ENCODE measurements around the gene NALCN.

The NALCN gene

DNA sequence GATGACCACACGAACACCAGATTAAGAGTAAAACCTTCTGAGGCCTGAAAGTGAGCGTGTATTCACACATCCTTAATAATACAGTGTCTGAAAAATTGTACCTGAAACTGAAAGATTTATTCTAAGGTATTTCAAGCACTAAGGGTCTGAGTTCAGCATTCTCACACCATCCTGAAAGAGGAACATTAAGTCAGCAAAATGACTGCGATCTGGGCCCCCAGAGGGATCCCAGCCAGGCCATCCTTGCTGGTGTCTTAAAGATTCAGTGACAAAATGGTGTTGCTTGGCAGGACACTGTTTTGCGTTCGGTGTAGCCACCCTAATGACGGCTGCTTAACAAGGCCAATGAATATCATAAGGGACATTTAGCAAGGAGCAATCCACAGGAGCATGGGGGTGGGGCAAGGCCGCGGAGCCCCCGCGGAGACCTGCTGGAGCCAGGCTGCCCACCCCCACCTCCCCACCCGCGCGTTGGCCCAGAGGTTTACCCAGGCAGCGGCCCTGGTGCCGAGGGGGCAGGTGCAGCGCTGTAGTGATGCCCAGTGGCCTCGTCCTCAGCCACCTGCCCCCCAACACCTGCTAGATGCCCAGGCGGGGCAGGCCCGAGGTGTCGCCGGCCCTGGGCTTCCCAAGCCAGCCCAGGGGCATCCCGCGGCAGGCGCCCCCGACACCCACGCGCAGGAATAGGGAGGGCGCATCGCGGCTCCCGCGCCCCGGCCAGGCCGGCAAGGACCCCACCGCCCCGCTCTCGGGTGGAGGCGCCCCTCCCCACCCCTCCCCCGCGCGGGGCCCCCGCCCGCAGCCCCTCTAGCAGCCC lies 742 bp downstream of the NALCN start:
- peak in 31 of 56 donors; percentile 6 to 72 (median 49) for DNase-seq

DNA sequence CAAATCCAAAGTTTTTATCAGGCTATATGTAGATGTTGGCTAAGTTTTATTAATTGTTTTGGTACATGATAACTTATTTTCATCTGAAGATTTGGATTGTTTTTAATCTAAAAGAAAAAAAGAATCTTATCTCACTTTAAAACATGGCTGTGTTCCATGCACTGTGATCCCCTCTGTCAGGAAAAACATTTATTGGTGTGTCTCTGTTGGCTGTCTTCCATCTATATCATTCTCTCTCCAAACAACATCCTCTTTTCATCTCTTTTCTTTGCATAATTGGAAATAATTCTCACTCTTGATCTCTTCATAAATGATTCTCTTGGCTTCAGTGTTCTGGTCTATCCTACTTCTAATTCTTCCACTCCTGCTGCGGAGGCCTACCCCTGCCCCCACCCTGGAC lies 4.2 kb downstream of the NALCN start:
- DNase-seq, result no peak

DNA sequence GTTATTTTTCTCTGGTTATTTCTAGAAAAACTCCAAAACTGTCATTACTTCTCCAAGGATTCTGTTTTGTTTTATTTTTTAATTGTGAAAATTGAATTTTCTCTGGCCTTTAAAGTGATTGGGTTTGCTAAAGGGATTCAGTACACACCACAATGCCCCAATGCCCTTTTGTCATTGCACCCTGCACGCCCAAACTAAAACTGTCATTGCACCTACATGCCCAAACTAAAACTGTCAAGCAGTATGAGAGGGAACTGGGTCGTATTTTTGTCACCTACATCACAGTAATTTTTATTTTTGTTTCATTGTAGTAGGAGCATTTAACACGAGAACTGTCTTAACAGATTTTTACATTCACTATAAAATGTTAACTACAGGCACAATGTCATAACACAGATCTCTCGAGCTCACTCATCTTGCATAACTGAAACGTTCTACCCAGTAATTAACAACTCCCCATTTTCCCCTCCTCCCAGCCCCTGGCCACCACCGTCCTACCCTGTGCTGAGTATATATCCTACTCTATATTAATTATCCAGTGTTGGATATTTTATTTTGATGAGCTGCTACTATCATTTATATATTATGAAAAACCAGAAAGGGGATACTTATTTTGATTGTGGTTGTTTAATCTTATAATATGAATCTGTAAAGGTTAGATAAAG lies 7.2 kb downstream of the NALCN start:
- DNase-seq, result no peak

DNA sequence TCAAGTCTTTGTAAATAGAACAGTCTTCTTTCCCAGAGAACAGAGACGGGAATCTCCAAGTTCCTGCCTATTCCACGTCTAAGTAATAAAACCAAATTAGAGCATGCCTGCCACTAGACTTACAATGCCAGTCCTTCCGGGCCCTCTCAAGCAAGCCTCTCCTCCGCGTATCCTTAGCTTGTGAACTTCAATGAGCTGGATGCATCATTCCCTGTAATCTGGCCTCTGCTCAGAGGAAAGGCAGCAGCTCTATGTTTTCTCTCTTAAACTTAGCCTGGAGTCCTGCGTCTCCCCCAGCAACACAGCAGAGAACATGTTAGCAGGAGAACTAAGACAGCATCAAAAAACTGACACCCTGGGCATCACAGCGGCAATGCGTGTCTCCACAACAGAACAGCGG lies 8.2 kb downstream of the NALCN start:
- DNase-seq, result peak in 1 of 56 donors; percentile 19

DNA sequence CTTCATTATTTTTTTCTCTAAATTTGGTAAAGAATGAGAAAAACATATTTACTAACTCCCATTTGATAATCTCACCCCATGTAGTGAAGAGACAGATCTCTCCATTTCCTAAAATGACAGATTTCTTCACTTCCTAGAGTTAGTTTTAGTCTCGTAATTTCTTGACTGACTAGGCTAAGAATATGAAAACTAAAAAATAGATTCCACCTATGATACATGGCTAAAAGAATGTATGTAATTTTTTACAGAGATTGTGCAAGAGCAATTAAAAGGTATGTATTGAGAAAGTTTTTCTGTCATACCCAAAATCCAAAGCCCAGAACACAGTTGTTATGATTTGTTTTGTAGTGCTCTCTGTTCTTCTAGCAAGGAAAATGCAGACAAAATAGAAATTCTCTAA lies 9.5 kb downstream of the NALCN start:
- no peak for DNase-seq

DNA sequence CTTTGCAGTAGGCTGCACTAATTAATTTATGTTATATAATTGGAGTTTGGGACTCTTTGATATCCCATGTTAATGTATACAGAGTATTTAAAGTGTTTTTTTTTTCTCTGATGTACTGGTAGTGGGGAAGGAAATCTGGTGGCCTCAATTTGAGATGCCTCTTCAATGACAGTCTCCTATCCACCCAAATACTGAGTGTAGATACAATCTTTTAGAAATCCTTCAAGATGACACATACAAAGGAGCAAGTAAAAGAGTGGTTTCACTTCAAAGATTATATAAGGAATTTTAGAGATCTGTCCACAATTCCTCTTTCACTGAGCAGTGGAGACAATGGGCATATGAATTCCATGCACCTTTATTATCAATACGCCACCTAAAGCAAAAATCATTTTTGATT lies 15.1 kb downstream of the NALCN start:
- DNase-seq, result no peak

DNA sequence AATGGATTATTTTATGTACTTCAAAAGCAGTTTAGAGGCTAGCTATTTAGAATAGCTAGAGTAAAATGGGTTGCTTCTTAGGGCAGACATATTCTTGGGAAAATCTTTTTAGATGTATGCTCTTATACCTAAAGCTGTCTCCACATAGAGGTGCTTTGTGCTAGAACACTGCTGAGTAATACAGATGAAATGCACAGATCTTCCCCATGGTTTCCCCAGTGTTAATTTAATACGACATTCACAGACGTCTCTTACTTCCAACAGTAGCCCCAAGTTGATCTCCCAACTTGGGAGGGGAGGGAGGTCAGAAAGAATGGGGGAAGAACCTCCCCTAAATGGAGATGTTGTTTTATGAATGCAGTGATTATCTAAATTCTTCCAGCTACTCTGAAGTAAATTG lies 16.9 kb downstream of the NALCN start:
- DNase-seq, result no peak

DNA sequence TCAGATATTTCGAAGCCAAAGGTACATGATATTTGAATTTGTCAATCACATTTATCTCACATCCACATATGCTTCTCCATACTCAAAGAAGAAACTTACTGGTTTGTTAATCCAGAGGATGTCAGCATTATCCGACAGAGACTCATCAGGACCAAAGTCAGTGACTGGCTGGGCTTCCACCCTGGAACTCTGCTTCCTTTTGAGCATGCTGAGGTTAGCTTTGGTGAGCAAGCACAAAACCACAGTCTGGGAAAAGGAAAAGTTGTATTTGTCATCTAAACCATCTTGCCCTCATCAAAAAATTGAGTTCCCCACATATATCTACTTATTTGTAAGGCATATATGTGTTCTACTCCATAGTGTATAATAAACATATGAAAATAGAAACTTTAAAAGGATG lies 17.4 kb downstream of the NALCN start:
- DNase-seq, result no peak

DNA sequence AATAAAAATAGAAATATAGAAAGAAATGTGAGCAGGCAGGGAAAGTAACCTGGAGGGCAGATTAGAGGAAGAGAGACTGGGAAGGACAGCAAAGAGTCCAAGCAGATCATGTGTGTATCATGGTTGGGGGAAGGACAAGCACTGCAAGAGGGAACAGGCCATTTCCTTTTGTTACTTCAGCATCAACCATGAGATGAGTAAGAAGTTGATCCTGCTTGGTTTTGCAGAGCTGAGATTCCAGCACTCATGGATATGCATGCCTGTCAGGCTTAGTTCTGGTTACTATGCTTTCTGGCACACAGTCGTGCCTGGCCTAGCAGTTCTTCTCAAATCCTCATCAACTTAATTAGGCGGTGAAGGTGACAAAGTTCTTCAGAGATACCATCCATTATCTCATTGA lies 18.1 kb downstream of the NALCN start:
- DNase-seq, result no peak

DNA sequence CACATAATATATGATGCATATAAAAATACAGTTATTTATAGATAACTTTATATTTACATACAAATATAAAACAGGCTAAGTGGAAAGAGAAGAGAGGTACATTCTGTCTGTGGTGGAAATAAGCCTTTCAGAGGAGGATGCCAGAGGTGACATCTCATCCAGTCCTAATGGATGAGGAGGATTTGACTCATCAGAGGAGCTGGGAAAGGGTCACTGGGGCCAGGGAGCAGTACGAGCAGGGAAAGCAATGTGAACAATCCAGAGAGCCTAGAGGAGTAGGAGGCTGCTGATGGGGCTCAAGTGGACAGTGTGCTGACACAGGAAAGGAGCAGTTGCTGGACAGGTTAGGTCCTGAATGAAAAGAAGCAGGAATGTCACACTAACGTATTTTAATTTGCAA lies 18.6 kb downstream of the NALCN start:
- DNase-seq, result no peak

DNA sequence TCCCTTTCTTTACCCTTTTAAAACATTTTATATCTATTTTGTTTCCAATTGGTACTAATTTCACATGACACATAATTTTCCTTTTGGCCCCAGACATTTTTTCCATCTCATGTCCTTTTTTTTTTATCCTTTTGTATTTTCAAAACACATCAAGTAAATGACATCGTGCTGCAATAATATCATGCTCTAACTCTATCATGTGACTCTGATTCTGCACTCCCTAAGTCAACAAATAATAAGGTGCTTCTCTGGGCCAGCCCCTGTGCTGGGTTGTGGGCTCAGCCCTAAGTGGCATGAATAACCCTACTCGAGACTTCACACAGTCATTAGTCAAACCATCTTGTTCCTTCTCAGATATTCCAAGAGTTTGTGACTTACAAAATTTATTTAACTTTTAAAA lies 21.7 kb downstream of the NALCN start:
- no peak for DNase-seq

DNA sequence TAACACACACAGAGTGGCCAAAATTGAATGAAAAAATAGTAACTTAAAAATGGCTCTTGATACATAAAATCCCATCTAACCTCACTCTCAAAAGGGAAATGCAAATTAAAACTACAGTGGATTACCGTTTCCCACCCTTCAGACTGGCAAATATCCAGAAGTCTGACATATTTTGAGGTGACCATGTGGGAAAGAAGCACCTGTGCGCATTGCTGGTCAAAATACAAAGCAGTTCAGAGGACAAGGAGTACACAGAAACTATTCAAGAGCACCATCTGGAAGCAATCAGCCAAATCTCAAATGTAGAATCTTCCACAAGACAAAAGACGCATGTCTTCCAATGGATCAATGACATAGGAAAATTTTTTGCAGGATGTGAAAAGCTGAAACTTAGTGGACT lies 23.2 kb downstream of the NALCN start:
- no peak for DNase-seq

DNA sequence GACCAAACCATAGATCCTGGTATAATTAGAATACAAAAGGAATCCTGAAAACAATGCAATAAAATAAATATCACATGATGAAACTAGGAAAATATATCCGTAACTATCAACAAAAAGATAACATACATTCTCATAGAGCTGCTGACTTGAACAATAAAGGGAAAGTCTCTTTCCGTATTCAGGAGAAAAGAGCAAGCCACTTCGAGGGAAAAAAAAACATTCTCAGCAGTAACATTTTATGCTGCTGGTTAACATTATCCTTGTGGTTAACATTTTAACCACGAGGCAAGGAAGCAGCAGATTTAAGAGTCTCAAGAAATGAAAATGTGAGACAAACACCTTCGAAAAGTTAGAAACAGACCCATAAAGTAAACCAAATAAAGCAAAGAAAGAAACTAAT lies 25.8 kb downstream of the NALCN start:
- no peak for DNase-seq

DNA sequence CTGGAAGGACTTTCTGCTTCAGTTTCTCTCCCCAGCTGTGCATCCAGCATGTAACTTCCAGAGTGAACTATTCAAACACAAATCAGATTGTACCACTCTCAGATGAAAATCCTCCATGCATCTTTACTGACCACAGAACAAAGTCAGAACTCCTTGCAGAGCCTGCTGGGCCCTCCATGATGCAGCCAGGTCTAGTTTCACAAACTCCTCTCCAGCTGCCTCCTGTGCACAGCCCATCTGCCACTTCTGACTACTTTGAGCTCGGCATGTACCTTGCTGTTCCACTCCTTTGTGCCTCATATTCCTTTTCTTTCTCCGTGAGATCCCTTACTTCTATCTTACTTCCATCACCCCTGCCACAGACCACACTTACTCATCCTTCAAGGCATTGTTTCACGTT lies 31.4 kb downstream of the NALCN start:
- no peak for DNase-seq

DNA sequence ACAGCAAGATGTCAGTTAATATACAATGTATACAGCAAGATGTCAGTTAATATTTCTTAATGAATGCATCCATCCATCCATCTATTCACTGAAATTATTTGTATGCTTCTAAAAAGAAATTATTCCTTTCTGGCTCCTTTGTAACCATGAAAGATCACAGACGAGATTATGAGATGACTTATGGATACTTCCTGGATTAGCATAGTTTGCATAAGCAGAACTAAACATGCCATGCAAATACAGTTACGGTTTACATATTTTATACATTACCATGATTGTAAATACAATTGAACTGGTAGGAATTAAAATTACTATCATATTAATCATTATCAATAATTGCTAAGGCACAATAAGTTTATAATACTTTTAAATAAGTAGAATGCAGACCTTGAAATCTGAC lies 32.7 kb downstream of the NALCN start:
- DNase-seq, result no peak

DNA sequence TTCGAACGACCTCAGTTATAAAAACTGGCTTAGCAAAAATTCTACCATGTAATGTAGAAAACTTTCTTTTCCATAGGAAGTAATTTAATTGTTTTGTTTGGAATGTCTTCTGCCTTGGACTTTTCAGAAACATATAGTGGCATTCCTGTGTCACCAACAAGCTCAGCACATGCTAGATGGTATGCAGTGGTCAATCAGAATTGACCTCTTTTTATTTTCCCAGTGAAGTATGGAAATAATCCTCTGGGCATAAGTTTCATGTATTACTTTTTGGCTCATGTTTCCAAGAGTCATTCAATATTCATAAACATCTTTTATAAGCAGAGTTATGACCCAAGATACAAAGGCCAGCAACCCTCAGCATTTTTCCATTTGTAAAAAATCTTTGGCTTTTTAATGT lies 33.6 kb downstream of the NALCN start:
- DNase-seq, result no peak

DNA sequence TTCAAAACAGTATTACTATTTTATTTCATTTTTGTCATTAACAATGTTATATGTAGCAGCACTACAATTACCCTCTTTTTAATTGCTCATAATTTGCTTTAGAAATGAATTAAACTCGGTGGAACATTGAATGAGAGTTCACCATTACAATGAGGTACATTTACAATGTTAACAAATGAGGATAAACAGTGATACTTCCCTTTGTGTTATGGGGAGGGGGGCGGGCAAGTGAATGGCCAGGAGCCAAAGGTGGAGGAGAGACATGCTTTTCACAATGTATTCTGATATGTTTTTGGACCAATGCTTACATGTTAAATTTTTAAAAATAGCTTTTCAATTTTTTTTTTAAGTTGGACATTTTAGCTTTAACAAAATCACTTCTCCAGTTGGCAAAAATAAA lies 34.2 kb downstream of the NALCN start:
- no peak for DNase-seq

DNA sequence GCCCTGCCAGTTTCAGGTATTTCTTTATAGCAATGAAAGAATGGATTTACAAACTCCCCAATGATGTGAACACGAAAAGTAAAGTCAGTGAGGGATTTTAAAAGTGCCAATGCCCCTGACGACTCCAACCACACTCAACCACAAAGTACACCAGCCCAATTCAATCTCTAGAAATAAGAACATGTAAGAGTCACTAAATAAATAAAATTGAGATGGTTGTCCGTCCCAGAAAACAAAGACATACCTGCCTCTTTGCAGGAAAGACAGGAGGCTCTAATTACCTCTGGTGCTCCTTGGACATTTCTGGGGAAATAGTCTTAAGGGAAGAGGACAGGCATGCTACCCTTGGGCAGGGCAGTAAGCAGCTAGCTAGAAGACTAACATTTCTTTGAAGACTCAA lies 55.8 kb downstream of the NALCN start:
- no peak for DNase-seq

DNA sequence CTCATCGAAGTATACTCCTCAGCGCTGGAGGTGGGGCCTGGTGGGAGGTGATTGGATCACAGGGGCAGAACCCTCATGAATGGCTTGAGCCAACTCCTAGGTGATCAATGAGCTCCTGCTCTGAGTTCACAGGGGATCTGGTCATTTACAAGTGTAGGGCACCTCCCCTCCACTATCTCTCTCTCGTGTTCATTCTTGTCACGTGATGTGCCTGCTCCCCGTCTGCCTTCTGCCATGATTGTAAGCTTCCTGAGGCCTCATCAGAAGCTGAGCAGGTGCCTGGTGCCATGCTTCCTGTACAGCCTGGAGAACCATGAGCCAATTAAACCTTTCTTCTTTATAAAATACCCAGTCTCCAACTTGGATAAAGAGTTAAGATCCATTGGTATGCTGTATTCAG lies 61.4 kb downstream of the NALCN start:
- no peak for DNase-seq

DNA sequence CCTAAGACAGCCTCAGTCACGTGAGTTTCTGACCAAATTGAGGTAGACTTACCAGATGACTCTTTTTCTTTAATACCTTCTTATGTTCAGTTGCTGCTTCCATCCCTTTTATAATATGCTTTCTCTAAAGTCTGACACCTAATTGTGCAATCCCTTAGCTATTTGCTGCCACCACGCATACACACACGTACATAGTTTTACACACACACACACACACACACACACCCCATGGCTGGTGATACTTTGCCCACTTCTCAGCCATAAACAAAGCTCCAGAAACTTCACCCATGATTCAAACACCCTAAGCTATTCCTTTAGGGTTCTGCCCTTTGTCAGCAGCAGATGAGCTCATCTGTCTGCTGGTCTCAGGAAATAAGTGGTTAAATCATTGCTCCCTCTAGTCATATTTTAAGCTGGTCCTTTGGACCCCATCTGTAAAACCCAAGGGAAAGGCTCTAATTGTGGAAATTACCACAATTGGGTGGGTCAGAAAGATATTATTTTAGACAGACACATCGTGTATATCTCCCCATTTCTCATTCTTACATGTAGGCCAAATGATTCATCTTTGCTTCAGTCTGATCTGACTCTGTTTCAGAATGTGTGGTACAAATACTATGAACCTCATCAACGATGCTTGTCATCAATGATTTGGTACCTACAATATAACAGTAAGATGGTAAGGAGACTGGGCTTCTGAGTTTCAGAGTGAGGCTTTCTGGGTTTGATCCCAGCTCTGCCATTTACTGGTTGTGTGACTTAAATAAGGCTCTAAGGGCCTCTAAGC lies 69.2 kb downstream of the NALCN start:
- no peak for DNase-seq

DNA sequence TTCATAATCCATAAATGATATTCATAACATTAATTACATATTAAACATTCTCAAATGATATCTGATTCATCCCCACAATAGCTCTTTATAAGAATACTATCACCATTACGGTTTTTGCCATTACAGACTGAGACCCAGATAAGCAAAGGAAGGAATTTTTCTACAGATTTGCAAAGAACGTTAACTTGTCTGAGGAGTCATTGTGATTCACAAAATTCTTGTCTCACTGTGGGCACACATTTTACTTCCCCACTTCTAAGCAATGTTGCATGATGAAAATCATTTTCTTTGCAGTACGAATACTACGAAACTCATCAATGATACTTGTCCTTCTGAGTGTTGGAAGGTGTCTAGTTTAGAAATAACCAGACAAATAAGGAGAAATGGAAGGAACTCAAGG lies 70.1 kb downstream of the NALCN start:
- DNase-seq, result no peak

DNA sequence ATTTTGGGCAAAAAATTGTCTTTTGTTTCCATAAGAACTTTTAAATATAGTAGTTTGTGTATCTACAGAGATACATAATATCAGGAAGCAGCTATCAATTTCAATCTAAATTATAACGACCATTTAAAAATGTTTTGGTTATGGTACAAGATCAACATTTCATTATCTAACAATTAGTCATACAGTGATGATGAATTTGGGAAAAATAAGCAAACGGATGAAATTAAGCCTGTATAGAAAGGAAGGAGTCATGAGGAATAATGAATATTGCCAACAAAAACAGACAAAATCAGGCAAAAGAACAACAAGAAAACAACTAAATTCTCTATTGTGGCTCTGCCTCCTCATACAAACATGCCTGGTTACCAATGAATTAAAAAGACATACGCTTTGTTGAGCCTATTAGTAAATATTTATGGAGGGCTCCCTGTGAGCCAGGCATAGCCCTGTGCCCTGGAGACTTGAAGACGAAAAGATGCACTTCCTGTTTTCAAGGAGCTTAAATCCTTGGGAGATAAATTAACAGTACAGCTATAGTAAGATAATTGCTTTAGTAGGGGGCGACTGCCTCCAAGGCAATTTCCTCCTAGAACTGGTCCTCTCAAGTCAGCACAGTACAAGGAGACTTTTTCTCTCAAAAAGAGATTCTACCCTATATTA lies 73.0 kb downstream of the NALCN start:
- DNase-seq, result no peak
